Smooth muscle cell (in vitro differentiated cells): ENCODE results near the gene SLC30A3. TPM values are rescaled to one million over a fixed set of nuclear protein-coding genes. Genes with fewer than 3 reads are reported as not detected.

Source experiments
- DNase-seq: peaks from one replicate; lab custom pipeline; 2025; ENCODE audit not compliant: unreplicated experiment; lab: John Stamatoyannopoulos, UW
- H2AFZ ChIP-seq: fragments of 200-600 bp; sonication (generic); 2 replicates; pipeline ENCODE4 v1.6.0; 2016; ENCODE audit warnings: antibody characterized with exemption, low read depth, mild to moderate bottlenecking
- H3F3A ChIP-seq: fragments of 200-600 bp; sonication (generic); 2 replicates; pipeline ENCODE4 v1.6.0; 2017; ENCODE audit warnings: antibody characterized with exemption, low read depth
- H3K27ac ChIP-seq: fragments of 200-600 bp; sonication (generic); 2 replicates; pipeline ENCODE4 v1.5.1; 2016; ENCODE audit warnings: low read depth, mild to moderate bottlenecking
- H3K27me3 ChIP-seq: fragments of 200-600 bp; sonication (generic); 2 replicates; pipeline ENCODE4 v1.6.1; 2016; ENCODE audit warnings: low read depth, mild to moderate bottlenecking
- H3K36me3 ChIP-seq: fragments of 200-600 bp; sonication (generic); 2 replicates; pipeline ENCODE4 v1.5.1; 2016; ENCODE audit warnings: low read depth
- H3K4me1 ChIP-seq: fragments of 200-600 bp; sonication (generic); 2 replicates; pipeline ENCODE4 v1.5.1; 2016; ENCODE audit warnings: low read depth
- H3K4me2 ChIP-seq: fragments of 200-600 bp; sonication (generic); 2 replicates; pipeline ENCODE4 v1.6.0; 2016; ENCODE audit warnings: mild to moderate bottlenecking
- H3K4me3 ChIP-seq: fragments of 200-600 bp; sonication (generic); 2 replicates; pipeline ENCODE4 v1.5.1; 2016; ENCODE audit warnings: mild to moderate bottlenecking
- H3K79me2 ChIP-seq: fragments of 200-600 bp; sonication (generic); 2 replicates; pipeline ENCODE4 v1.6.0; 2016; ENCODE audit warnings: low read depth, mild to moderate bottlenecking
- H3K9ac ChIP-seq: fragments of 200-600 bp; sonication (generic); 2 replicates; pipeline ENCODE4 v1.6.0; 2016; ENCODE audit warnings: low read depth
- H3K9me3 ChIP-seq: fragments of 200-600 bp; sonication (generic); replicated peaks from 2 replicates; pipeline ENCODE4 v1.5.1; 2016; ENCODE audit warnings: low read depth
- H4K20me1 ChIP-seq: fragments of 200-600 bp; sonication (generic); 2 replicates; pipeline ENCODE4 v1.6.0; 2016; ENCODE audit warnings: low read depth
- WGBS: methylation state at CpG from one replicate; pipeline ENCODE4 v1.1.7; 2016; ENCODE audit warnings: low lambda C conversion rate; 5-methylcytosine and 5-hydroxymethylcytosine counted together
- polyA plus RNA-seq: library from polyadenylated mRNA; unstranded; fragments of >200 nt; fragmentation: Nextera tagmentation; extraction: Ambion mirVana; gene quantifications from 2 replicates; pipeline ENCODE4 v1.2.1, GENCODE V29; 2016
- total RNA-seq: library from RNA; depleted of rRNA; stranded (reverse); fragments of >200 nt; gene quantifications from 2 replicates; pipeline ENCODE4 v1.2.3, GENCODE V29; 2014
- TF ChIP-seq, protein P1 (sequence below): fragments of 200-600 bp; sonication (generic); IDR thresholded peaks from 2 replicates; pipeline ENCODE4 v1.5.1; 2017; ENCODE audit warnings: borderline replicate concordance, mild to moderate bottlenecking, antibody characterized with exemption; ENCODE audit not compliant: insufficient read depth, poor library complexity, severe bottlenecking

Gene SLC30A3
- total and polyA plus RNA-seq, 2 experiments from 2014 or later = 0.17 TPM; not detected in 1

DNA sequence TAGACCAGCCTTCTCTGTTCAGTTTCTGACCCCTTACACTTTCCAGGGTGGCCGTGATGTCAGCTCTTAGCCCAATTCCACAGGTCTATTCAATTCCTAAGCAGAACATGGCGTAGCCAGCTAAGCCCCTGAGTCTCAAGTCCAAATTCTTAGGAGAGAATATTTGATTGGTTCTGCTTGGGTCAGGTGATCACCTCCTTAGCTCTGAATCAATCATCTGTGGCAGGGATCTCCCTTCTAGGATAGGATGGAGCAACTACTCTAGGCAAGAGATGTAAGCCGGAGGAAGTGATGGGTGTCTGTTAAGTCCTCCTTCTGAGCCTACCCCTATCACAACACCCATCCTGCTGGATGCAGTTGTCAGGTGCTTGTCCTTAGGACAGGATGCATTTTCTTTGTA lies 34.3 kb upstream of the SLC30A3 start:
- H3K36me3 ChIP-seq = no peaks in the 10 kb centered on the region
- H3K9ac ChIP-seq = no peak overlapping the region
- no peak overlapping the region for H2AFZ ChIP-seq
- H3K4me3 ChIP-seq = no peak overlapping the region
- no peaks in the 10 kb centered on the region for H4K20me1 ChIP-seq
- H3K27ac ChIP-seq = no peak overlapping the region
- H3F3A ChIP-seq = no peaks in the 10 kb centered on the region
- no peaks in the 10 kb centered on the region for H3K9me3 ChIP-seq
- H3K4me1 ChIP-seq = no peaks in the 10 kb centered on the region
- H3K27me3 ChIP-seq = no peaks in the 10 kb centered on the region
- 91% methylated on average over 3 of the region's 3 CpGs for WGBS
- H3K4me2 ChIP-seq = no peak overlapping the region
- TF ChIP-seq, protein P1, sequence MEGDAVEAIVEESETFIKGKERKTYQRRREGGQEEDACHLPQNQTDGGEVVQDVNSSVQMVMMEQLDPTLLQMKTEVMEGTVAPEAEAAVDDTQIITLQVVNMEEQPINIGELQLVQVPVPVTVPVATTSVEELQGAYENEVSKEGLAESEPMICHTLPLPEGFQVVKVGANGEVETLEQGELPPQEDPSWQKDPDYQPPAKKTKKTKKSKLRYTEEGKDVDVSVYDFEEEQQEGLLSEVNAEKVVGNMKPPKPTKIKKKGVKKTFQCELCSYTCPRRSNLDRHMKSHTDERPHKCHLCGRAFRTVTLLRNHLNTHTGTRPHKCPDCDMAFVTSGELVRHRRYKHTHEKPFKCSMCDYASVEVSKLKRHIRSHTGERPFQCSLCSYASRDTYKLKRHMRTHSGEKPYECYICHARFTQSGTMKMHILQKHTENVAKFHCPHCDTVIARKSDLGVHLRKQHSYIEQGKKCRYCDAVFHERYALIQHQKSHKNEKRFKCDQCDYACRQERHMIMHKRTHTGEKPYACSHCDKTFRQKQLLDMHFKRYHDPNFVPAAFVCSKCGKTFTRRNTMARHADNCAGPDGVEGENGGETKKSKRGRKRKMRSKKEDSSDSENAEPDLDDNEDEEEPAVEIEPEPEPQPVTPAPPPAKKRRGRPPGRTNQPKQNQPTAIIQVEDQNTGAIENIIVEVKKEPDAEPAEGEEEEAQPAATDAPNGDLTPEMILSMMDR = no peak
- no peaks in the 10 kb centered on the region for H3K79me2 ChIP-seq
- DNase-seq = no peak

GRCh38 chr2:27296481-27296880 lies 33.6 kb upstream of the SLC30A3 start:
- no peaks in the 10 kb centered on the region for H3K4me1 ChIP-seq
- H4K20me1 ChIP-seq = no peaks in the 10 kb centered on the region
- WGBS = 84% methylated on average over 4 of the region's 4 CpGs

GRCh38 chr2:27294928-27295327 lies 32.1 kb upstream of the SLC30A3 start:
- TF ChIP-seq, protein P1 = no peak
- H4K20me1 ChIP-seq = no peaks in the 10 kb centered on the region
- H3K27ac ChIP-seq = no peak overlapping the region
- 95% methylated on average over 8 of the region's 8 CpGs for WGBS
- H3K79me2 ChIP-seq = no peaks in the 10 kb centered on the region
- H3K4me2 ChIP-seq = no peak overlapping the region
- DNase-seq = no peak
- no peak overlapping the region for H3K9ac ChIP-seq
- no peaks in the 10 kb centered on the region for H3K36me3 ChIP-seq
- H2AFZ ChIP-seq = no peak overlapping the region
- no peaks in the 10 kb centered on the region for H3K4me1 ChIP-seq
- H3K27me3 ChIP-seq = peaks cover 6% of the 10 kb centered on the region
- no peak overlapping the region for H3K4me3 ChIP-seq
- H3K9me3 ChIP-seq = no peaks in the 10 kb centered on the region
- no peaks in the 10 kb centered on the region for H3F3A ChIP-seq

More at GRCh38 chr2:27296481-27296880, 33.6 kb upstream of the SLC30A3 start:
- Histone ChIP-seq H3K27ac (no peak overlapping the region), H3K9me3 (no peaks in the 10 kb centered on the region), H3K36me3 (no peaks in the 10 kb centered on the region), H3F3A (no peaks in the 10 kb centered on the region), H3K79me2 (no peaks in the 10 kb centered on the region), H3K4me2 (no peak overlapping the region), H3K4me3 (no peak overlapping the region), H3K9ac (no peak overlapping the region), H2AFZ (no peak overlapping the region), H3K27me3 (peaks cover under 1% of the 10 kb centered on the region)
- TF ChIP-seq, protein P1 = no peak
- DNase-seq = no peak

- Histone ChIP-seq H3K79me2 (no peaks in the 10 kb centered on the region), H3K4me3 (no peak overlapping the region), H3K4me1 (no peaks in the 10 kb centered on the region), H3K9me3 (no peaks in the 10 kb centered on the region), H3K27me3 (peaks cover 14% of the 10 kb centered on the region), H3K9ac (no peak overlapping the region), H3K27ac (no peak overlapping the region), H3K4me2 (no peak overlapping the region), H2AFZ (no peak overlapping the region), H3F3A (no peaks in the 10 kb centered on the region), H3K36me3 (no peaks in the 10 kb centered on the region), H4K20me1 (no peaks in the 10 kb centered on the region)
- DNase-seq = no peak
- TF ChIP-seq, protein P1 = no peak
- WGBS = 41% methylated on average over 6 of the region's 6 CpGs
These were observed 29.0 kb upstream of the SLC30A3 start for GRCh38 chr2:27291865-27292264.
